SK-N-SH (cell line): Measurements from ENCODE around the gene PLXNB1.

Experiments
- CHD2 ChIP-seq: fragments of 150-350 bp; IDR thresholded peaks from 2 replicates; pipeline ENCODE4 v1.6.1; 2018; ENCODE audit warnings: low read length; ENCODE audit not compliant: partially characterized antibody
- CTCF ChIP-seq: fragments of 200-600 bp; sonication (generic); IDR thresholded peaks from 2 replicates; pipeline ENCODE4 v1.6.1; 2017; ENCODE audit warnings: antibody characterized with exemption, mild to moderate bottlenecking, moderate library complexity
- EZH2phosphoT487 ChIP-seq: fragments of 200-600 bp; sonication (generic); IDR thresholded peaks from 2 replicates; pipeline ENCODE4 v1.6.1; 2017; ENCODE audit warnings: low read depth, mixed run types, mild to moderate bottlenecking, antibody characterized with exemption, moderate library complexity, borderline replicate concordance
- FOXJ3 ChIP-seq: sonication (generic); formaldehyde crosslinking; IDR thresholded peaks from 2 replicates; pipeline ENCODE4 v1.5.1; 2020; ENCODE audit warnings: mild to moderate bottlenecking, missing genetic modification reagents
- MAX ChIP-seq: IDR thresholded peaks from 2 replicates; pipeline ENCODE4 v1.4.0; 2012; ENCODE audit warnings: low read depth
- REST ChIP-seq: IDR thresholded peaks from 2 replicates; pipeline ENCODE4 v1.6.1; 2012; ENCODE audit warnings: mild to moderate bottlenecking, low read depth, low read length, moderate library complexity
- SIN3A ChIP-seq: IDR thresholded peaks from 2 replicates; pipeline ENCODE4 v1.6.1; 2012; ENCODE audit warnings: low read depth, mild to moderate bottlenecking, low read length, moderate library complexity, borderline replicate concordance
- SMC3 ChIP-seq: IDR thresholded peaks from 2 replicates; pipeline ENCODE4 v1.6.1; 2012; ENCODE audit warnings: low read depth, low read length, improper control_type of control experiment
- USF2 ChIP-seq: fragments of 150-350 bp; IDR thresholded peaks from 2 replicates; pipeline ENCODE4 v1.6.1; 2017; ENCODE audit warnings: antibody characterized with exemption, low read length, low read depth, borderline replicate concordance
- YY1 ChIP-seq: IDR thresholded peaks from 2 replicates; pipeline ENCODE4 v1.4.0; 2012; ENCODE audit warnings: low read depth, mild to moderate bottlenecking
- ZBTB33 ChIP-seq: IDR thresholded peaks from 2 replicates; pipeline ENCODE4 v1.4.0; 2012; ENCODE audit warnings: low read depth, borderline replicate concordance

GRCh38 chr3:48469046-48469915 is 39.4 kb upstream of the PLXNB1 start:
- TF ChIP-seq CTCF (no peak), SMC3 (no peak), EZH2phosphoT487 (no peak), FOXJ3 (CRISPR knock-in tag) (no peak), USF2 (no peak), ZBTB33 (no peak), CHD2 (no peak), MAX (no peak), SIN3A (no peak), YY1 (no peak), REST (no peak)
